Measurements from ENCODE around the gene COG2.

Gene COG2

GRCh38 chr1:230642263-230642959, at the start of gene COG2 (continued):
- TF ChIP-seq SP2 (tag by site-specific recombination; IDR thresholded peaks at IDR 0.05) (peak; percentile 85), ZNF600 (tag by site-specific recombination; IDR thresholded peaks at IDR 0.05) (peak; percentile 85), ATF2 (tag by site-specific recombination; IDR thresholded peaks at IDR 0.05; ENCODE audit: low read depth) (no peak), ZBTB49 (tag by site-specific recombination; IDR thresholded peaks at IDR 0.05; ENCODE audit: low read depth) (no peak), ZNF473 (tag by site-specific recombination; IDR thresholded peaks at IDR 0.05) (no peak), CTCF (tag by site-specific recombination; IDR thresholded peaks at IDR 0.05) (peak; percentile 100), ZNF174 (tag by site-specific recombination; IDR thresholded peaks at IDR 0.05) (no peak), ZNF521 (tag by site-specific recombination; IDR thresholded peaks at IDR 0.05) (no peak), ZNF280C (tag by site-specific recombination; IDR thresholded peaks at IDR 0.05) (no peak), ZNF768 (tag by site-specific recombination; IDR thresholded peaks at IDR 0.05) (no peak; the same call in 1 of the 2 replicates), ZNF140 (tag by site-specific recombination; IDR thresholded peaks at IDR 0.05) (no peak), TSHZ1 (tag by site-specific recombination; IDR thresholded peaks at IDR 0.05; ENCODE audit: borderline replicate concordance) (no peak; the same call in 1 of the 2 replicates), ZNF660 (tag by site-specific recombination; IDR thresholded peaks at IDR 0.05) (peak; percentile 98), ZNF335 (tag by site-specific recombination; conservative IDR thresholded peaks at IDR 0.05) (peak; percentile 99), ZSCAN18 (tag by site-specific recombination; IDR thresholded peaks at IDR 0.05) (peak; percentile 76; the same call in 1 of the 2 replicates), ZNF350 (tag by site-specific recombination; IDR thresholded peaks at IDR 0.05) (peak; percentile 82), KLF16 (tag by site-specific recombination; IDR thresholded peaks at IDR 0.05) (peak; percentile 72), ZNF560 (tag by site-specific recombination; IDR thresholded peaks at IDR 0.05; ENCODE audit: borderline replicate concordance) (no peak), ZNF747 (tag by site-specific recombination; IDR thresholded peaks at IDR 0.05) (no peak), ZBTB21 (tag by site-specific recombination; IDR thresholded peaks at IDR 0.05) (no peak; the same call in 1 of the 2 replicates), ZNF416 (tag by site-specific recombination; IDR thresholded peaks at IDR 0.05) (no peak), ZNF433 (tag by site-specific recombination; IDR thresholded peaks at IDR 0.05; ENCODE audit: low read depth) (no peak), PRDM4 (tag by site-specific recombination; IDR thresholded peaks at IDR 0.05) (no peak; the same call in 1 of the 2 replicates)
